NCI-H748 (cell line): Measurements from ENCODE around the gene RAB3B.
A peak's percentile ranks its signal among the peaks of the same experiment; 100 is the strongest.
"Not testable (repeated sequence)": the region's sequence is repeated elsewhere in the genome, so short reads cannot be mapped to it uniquely, and the experiment has no call there.

Experiments
- DNase-seq: peaks from one replicate; lab custom pipeline; 2025; ENCODE audit not compliant: unreplicated experiment; lab: John Stamatoyannopoulos, UW

The RAB3B gene

DNA sequence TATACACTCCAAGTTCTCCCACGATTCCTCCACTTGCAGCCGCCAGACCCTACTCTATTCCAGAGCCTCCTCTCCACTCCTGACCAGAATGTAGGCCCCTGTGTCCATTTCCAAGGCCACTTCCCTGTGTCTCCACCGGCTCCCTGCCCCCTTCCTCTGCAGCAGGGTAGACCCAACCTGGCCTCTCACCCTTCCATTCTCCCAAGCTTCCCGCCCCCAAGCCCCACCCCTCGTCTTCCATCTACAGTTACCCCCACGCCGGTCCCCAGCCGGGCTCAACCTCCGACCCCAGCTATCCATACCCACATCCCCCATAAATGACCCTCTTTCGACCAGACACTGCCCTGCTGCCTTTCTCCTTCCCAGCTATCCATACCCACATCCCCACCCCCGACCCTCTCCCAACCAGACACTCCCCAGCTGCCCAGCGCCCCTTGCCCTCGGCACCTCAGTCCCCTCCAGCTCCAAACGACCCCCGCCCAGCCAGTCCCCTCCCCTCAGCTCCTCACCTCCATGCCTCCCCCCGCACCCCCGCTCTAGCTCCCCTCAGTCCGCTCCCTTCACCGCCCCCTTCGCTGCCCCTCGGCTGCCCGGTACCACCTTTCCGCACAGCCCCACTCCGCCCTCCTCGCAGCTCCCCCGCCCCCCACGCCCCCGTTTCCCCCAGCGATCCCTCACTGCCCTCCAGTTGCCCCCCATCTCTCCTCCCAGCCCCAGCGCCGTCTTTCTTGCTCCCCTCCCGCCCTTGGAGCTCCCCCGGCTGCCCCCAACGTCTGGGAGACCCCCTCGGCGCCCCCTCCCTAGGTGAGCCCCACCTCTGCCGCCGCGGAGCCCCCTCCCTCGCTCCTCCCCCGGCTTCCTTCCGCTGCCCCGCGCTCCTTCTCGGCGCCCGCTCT is 670 bp downstream of the RAB3B start:
- peak; percentile 42 for DNase-seq

DNA sequence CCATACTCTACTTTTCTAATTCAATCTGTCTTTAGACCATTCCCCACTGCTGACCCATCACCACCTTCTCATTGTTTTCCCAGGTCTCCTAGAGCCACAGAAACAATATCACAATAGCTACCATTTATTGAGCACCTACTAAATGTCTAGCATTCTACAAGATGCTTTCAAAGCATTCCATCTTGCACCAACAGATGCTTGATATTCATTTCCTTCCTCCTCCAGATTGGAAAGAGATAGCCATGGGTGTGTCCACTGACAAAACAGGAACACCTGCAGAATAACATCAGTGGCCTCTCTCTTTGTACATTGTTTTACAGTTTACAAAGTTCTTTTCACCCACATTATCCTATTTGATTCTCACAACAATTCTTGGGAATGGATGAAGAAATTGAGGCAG is 2.2 kb downstream of the RAB3B start:
- no peak for DNase-seq

GRCh38 chr1:51986718-51987117 is 3.8 kb downstream of the RAB3B start:
- DNase-seq = no peak

- no peak for DNase-seq
Measured at GRCh38 chr1:51982161-51982560, 8.3 kb downstream of the RAB3B start.

DNA sequence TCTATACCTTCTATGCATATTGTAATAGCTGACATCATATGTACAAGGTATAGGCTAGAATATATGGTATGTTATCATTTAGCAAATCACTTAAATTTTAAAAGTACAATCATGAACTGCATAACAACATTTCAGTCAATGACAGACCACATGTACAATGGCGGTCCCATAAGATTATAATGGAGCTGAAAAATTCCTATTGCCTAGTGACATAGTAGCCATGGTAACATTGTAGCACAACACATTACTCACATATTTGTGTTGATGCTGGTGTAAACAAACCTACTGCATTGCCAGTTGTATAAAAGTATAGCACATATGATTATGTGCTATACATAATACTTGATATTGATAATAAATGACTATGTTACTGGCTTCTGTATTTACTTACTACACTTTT is 8.9 kb downstream of the RAB3B start:
- DNase-seq = no peak

- no peak for DNase-seq
Measured at GRCh38 chr1:51978099-51978498, 12.4 kb downstream of the RAB3B start.

DNA sequence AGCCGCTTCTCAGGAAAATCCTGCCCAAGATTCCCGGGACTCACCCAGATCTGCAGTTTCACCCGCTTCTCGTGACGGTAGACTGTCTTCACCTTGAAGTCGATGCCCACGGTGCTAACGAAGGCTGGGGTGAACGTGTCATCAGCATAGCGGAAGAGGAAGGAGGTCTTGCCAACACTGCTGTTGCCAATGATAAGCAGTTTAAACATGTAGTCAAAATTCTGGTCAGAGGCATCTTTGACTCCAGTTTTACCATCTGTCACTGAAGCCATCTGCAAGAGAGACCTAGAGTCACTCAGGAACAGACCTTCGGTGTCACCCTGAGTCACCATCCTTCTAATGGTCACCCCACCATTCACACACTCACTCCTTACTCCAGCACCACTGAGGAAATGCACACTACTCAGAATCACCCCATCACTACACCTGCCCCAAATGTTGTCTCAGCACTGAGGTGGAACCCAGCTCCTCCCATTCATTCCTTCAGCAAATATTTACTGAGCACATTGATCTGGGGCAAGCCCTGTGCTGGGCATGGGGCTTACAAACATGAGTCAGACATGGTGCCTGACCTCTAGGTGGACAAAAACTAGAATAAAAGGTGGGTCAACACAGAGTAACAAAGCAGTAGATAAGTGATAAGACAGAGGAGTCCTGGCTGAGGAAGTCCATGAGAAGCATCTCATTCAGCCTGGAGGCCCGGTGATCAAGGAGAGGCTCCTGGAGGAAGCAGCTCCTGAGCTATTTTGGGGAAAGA is 13.5 kb downstream of the RAB3B start:
- peak; percentile 77 for DNase-seq

- peak; percentile 93 for DNase-seq
Measured at GRCh38 chr1:51973587-51974474, 16.7 kb downstream of the RAB3B start.

DNA sequence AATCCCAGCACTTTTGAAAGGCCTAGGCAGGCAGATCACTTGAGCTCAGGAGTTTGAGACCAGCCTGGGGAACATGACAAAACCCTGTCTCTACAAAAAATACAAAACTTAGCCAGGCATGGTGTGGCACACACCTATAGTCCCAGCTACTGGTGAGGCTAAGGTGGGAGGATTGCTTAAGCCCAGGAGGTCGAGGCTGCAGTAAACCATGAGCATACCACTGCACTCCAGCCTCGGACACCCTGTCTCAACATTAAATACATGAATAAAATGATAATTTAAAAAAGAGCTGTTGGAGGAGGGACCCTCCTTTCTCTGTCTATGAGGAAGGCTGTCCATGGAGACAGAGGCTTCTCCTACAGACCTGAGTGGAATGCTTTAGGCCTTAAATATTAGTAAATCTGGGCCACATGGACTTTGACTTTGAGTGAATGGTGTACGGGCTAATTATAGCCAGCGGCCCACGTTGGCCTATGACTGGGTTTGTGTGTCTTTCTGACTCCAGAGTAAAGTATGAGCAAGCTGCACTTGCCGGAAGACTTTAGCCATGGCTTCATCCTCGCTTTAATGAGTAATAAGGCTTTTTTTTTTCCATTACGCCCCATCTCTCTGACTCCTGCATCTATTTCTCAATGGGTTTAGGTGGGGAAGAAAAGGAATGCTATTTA is 21.3 kb downstream of the RAB3B start:
- DNase-seq = no peak

- no peak for DNase-seq
Measured at GRCh38 chr1:51968632-51969031, 21.9 kb downstream of the RAB3B start.

DNA sequence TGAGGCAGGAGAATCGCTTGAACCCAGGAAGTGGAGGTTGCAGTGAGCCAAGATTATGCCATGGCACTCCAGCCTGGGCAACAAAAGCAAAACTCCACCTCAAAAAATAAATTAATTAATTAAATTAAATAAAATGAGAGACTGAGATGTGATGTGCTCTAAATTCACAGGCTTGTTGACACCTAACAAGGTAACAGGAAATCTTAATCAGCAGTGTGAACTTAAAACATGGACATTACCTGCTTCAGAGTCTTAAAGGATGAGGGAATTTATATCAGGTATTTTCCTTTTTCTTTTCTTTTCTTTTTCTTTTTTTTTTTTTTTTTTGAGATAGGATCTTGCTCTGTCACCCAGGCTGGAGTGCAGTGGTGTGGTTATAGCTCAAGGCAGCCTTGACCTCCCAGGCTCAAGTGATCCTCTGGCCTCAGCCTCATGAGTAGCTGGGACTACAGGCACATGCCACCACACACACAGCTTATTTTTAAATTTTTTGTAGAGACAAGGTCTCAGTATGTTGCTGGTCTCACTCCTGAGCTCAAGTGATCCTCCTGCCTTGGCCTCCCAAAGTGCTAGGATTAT is 23.2 kb downstream of the RAB3B start:
- not testable (repeated sequence) for DNase-seq

GRCh38 chr1:51966559-51966958 is 23.9 kb downstream of the RAB3B start:
- DNase-seq = no peak

GRCh38 chr1:51964309-51964696 is 26.2 kb downstream of the RAB3B start:
- no peak for DNase-seq

DNA sequence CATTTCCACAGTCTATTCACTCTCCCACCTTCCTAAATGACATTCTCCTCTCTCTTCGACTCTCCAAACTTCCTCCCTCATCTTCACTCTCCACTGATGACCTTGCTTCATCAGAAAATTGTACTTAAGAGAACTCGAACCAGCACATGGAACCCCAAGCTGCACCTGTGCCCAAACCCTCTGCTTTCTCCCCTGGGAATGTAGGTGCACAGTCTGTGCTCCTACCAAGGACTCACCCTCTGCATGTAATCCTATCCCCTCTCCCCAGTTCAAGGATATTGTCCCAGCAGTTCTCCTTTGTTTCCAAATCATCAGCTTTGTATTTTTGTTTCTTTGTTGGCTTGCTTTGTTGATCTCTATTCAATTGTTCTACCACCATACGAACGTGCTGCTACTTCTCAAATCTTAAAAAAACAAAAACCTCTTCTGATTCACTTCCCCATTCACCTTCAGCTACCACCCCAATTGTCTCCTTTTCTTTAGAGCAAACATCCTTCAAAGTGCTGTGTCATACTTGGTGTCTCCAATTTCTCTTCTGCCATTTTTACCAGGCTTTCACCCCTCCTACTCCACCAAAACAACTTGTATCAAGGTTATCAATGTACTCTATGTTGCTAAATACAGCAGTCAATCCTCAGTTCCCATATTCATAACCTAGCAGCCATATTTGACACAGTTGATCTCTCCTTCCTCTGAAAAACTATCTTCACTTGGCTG is 26.8 kb downstream of the RAB3B start:
- no peak for DNase-seq

DNA sequence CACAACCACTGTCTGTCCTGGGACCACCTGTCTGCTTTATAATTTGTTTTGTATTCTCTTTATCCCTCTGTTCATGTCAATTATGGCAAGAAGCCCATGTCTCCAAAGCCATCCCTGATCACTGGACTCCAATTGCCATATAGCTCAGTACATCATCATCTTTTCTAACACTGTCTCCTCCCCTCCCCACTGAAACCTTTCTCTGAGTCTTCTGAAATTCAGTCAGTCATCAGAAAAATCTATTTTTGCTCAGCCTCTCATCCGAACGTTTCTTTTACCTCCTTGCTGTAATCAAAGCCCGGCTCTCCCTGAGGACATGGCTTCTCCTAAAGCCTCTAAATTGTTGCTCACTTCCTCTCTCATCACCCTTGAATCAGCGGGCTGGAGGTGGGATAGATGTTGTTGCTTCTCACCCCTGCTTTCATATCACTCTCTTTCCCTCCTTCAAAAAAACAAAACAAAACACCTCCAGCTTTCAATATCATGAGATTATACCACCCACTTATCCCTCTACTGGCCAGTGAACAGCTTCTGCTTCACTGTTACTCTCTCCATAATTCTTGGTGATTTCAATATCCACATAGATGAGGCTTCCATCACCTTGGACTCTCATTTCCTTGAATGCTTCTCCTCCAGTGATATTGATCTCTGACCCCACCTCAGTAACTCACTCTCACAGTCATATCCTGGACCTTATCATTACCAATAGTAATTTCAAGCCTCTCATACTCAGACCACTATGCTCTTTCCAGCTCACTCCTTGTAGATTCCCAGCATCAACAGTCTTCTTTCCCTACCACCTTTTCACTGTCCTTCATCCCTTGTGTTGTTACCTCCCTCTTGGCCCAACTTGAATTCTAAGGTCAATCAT is 27.8 kb downstream of the RAB3B start:
- no peak for DNase-seq

DNA sequence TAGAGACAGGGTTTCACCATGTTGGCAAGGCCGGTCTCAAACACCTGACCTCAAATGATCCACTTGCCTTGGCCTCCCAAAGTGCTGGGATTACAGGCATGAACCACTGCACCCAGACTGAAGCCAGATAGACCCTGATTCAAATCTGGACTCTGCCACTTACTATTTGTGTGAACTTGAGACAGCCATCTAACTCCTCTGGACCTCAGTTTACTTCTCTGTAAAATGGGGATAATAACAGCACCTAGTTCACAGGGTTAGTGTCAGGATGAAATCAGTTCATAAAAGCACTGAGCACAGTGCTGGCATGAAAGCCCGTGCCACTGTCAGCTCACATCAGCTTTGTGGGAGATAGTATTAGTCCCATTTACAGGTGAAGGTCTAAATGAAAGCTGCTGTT is 28.5 kb downstream of the RAB3B start:
- no peak for DNase-seq

DNA sequence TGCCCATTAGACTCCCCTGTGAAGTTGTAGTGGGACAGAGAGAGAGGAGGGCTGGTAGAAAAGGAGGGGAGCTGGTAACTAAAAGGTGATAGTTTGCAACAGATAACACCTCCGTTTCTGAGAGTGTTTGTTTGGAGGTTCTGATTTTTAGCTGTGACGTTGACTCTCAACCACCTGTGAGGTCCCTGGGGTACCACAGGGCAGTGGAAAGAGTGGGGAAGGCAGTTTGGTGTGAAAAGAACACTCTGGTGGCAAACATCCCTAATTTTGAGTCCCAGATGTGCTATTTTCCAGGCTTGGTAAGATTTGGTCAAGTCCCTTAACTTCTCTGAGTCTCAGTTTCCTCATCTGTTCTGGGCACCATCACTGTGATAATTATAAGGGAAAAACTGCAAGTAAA is 29.3 kb downstream of the RAB3B start:
- no peak for DNase-seq

DNA sequence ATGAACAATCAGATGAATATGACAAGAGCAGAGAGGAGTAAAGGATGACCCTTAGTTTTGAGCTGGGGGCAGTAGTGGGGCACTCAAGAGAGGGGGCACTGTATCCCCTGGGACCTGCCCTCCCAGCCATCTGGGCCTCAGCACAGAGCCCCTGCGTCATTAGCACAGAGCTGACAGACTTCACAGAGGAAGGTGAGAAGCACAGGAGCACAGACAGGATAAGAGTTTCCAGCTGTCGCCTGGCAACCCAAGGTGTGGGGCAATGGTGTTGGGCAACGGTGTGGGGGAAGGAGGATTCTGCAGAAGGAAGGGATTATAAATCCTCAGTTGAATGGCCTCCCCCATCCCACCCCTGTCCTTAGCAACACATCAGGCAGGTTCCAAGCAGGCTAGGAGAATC is 30.2 kb downstream of the RAB3B start:
- peak; percentile 51 for DNase-seq

DNA sequence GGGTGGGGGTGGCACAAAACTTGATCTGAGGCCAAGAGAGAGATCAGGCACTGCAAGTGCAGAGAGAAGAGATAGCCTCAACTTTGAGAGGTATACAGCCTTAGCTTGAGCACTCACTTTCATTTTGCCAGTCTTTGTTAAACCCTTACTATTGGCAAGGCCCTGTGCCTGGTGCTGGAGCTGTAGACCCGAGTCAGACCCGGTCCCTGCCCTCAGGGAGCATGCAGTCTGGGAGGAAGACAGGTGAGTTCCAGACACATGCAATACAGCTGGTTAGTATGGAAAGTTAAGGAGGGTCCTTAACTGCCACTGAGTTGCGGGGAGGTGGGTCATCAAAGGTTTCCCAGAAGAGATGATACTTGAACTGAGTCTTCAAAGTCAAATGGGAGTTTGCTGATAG is 31.7 kb downstream of the RAB3B start:
- no peak for DNase-seq
